Raji (cell line): ENCODE measurements around the gene C5orf46.

Experiments
- POLR2A ChIP-seq: IDR thresholded peaks from 2 replicates; pipeline ENCODE4 v1.6.1; 2011; ENCODE audit warnings: low read depth, low read length, control low read depth; ENCODE audit not compliant: insufficient read depth

C5orf46 gene

DNA sequence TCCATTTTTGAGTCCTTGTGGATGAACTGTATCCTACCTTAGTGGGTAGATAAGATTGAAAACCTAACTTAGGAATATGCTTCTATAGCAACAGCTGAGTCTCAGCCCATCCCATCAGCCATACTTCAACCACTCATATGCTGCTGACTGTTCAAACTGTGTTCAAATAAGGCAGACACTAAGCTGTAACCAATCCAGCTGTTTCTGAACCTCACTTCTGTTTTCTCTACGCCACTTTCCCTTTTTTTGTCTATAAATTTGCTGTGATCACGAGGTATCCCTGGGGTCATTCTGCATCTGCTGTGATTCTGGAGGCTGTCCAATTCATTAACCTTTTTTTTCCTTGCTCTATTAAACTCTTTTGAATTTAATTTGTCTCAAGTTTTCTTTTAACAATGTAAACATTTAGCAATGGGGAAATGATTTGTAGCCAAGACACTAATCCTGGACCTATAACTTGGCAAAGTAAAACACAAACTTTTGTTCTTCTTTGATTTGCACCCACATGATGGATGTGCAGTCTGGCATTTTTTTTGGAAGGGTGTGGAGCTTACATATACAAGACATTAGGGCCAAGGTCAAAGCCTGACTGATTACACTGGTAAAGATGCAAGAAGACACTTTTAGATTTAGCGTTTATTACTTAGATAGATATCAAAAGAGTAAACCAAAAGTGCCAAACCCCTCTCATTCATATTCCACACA, 42.7 kb downstream of the C5orf46 start:
- TF ChIP-seq POLR2A: no peak

GRCh38 chr5:147860641-147861025, 45.7 kb downstream of the C5orf46 start:
- no peak for TF ChIP-seq POLR2A

DNA sequence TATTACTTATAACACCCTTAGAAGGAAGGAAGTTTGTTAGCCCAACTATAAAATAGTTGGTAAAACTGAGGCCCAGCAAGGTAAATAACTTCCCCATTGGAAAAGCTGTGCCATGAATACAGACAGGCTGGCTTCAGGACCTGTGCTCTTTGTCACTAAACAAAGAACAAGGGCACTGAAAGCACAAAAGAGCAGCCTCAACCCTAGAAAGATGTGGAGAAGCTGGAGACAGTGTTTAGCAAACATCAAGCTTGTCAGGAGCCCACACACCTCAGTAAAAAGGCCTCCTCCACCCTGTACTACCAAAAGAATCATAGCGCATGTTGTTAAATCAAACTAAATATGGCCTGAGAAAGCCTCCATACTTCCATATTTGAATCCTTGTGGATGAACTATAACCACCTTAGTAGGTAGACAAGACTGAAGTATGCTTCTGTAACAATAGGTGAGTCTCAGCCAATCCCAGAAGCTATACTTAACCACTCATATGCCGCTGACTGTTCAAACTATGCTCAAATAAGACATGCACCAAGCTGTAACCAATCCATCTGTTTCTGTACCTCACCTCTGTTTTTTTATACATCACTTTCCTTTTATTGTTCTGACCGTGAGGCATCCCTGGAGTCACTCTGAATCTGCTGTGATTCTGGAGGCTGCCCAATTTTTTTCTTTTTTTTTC, 46.2 kb downstream of the C5orf46 start:
- no peak for TF ChIP-seq POLR2A

DNA sequence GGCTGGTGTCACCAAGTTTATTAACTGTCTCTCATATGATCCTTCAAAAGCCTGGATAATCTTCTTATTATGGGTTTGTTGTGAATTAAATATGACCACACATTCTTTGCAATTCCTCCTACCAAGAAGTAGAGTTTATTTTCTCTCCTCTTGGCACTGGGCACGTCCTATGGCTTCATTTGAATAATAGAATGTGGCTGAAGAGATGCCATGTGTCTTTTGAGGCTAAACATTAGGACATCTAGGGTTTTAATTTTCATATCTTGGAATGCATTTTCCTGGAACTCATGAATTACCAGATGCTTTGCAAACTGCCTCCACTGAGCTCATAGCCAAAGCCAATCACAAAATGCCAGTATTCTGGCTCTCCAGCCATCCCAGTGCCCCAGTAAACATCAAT, 47.8 kb downstream of the C5orf46 start:
- TF ChIP-seq POLR2A: no peak

DNA sequence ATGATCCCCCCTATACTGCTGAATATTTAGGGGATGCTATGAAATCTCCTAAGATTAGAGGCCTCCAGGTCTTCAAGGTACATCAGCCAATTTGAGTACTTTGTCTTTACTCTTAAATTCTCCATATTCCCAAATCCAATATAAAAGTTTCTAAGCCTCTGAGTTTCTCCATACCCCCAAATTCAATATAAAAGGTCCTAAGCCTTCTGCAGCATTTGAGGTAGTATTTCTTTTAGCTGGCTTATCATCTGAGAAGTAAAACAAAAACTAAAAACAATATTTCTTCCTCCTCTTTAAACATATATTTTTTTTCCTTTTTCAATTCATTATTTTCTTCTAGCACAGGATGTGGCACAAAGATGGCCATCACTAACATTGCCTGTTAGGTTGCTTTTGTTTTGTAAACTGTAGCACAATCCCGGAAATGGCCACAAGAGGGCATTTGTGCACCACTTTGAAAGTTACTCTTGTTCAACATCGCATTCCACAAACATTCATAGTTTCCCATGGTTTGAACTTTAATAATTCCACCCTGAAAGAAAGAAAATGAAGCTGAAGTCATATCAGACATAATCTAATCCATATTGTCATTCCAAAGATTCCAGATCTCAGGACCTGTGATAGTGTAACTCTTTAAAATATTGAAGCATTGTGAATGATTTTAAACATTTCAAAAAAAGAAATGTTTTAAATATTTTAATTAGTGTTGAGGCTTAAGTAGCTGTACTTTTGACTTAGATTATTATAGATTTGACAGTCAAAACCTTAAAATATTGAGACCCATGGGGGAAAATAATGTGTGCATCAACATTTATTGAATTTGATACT, 48.8 kb downstream of the C5orf46 start:
- TF ChIP-seq POLR2A: no peak

DNA sequence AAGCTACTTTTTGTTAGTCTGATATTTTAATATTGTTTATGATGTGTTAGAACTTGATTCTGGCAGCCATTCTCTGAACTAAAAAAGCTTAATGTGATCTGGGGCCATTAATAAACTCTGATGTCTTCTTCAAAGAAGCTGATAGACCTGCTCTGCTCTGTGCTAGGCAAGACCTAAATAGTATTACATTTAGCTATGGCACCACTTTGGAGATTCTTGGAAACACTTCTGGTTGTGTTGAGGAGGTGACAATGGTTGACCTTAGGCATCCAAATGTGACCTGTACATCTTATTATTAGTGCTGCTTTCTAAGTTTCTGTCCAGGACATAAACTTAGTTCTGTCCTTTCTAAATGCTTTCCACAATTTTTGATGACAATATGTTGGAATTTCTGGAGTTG, 49.5 kb downstream of the C5orf46 start:
- TF ChIP-seq POLR2A: no peak

GRCh38 chr5:147855774-147856069, 50.6 kb downstream of the C5orf46 start:
- TF ChIP-seq POLR2A: no peak

DNA sequence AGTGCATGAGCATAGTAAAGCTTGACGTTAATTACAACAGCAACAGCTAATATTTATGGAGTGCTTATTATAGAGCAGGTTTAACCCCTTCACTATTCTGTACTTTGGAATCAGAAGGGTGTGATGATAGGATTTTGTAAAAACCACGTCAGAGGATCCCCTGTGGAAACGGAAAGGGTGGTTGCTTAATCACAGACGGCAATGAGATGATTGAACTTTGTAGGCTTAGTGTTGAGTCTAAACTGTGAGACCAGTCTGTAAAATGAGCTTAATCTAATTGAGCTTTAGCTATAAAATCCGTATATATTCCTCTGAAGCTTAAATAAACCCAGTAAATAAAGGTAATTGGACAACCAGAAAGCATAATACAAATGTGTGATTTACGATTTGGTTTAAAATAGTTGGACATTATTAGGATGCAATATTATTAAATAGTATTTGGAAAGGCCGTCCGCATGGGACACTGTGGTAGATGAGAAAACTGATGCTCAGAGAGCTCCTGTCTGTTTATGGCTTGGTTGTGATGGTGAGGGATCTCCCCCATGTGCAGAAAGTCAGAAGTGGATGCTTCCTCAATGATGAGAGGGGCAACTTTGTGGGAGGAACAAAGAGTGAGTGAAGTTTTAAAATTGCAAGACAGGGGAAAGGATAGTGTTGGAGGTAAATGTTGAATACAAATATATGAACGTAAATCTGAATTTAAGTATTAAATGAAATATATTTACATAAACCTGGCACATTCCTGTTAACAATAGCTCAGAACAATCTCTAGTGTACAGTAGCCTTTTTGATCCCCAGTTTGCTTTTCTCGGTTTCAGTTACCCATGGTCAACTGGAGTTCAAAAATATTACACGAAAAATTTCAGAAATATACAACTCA, 51.2 kb downstream of the C5orf46 start:
- TF ChIP-seq POLR2A: no peak

- TF ChIP-seq POLR2A: no peak
Measured at GRCh38 chr5:147854331-147854730, 52.0 kb downstream of the C5orf46 start.

DNA sequence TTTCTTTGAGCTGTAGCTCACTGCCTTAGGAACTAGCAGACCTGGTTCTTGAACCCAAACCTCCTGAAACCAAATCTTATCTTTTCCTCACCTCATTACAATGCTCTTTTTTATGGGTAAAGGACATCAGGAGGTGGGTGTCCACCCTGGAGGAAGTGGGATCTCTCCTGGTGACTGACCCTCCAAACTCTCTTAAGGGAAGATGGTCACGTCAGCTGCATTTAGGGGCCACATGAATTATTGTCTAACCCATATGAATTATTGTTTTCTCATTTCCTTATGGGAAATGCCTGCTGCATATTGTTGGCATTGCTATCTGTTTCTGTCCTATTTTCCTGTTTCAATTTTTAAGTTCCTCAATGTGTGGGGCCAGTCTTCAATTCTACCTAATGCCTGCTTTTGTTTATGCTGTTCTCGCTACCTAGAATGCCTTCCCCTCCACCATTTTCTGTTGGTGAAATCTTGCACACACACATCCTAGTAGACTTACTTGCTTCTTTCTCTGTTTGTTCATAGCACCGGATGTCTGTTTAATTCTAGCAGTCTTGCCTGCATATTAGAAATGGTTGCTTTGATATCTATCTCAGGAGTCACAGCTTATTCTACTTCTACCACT, 52.9 kb downstream of the C5orf46 start:
- TF ChIP-seq POLR2A: no peak

GRCh38 chr5:147852365-147852764, 54.0 kb downstream of the C5orf46 start:
- no peak for TF ChIP-seq POLR2A

DNA sequence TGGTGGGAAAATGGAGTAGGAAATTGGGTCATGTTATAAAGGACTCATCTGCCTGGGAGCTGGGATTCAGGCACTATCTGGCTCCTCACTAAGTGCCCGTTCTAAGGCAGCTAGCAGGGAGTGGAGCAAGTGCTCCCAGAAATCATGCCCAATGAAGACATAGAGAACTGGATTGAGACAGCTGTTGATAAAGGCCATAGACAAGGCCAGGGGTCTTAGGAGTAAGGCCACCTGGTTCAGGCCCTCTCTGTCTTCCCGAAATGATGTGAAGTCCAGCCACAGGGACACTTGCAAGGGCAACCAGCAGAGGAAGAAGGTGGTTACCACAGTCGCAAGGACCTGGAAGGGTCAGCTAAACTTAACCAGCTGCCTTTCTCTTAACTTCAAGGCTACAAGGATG, 54.8 kb downstream of the C5orf46 start:
- no peak for TF ChIP-seq POLR2A

GRCh38 chr5:147849226-147849625, 57.1 kb downstream of the C5orf46 start:
- no peak for TF ChIP-seq POLR2A

DNA sequence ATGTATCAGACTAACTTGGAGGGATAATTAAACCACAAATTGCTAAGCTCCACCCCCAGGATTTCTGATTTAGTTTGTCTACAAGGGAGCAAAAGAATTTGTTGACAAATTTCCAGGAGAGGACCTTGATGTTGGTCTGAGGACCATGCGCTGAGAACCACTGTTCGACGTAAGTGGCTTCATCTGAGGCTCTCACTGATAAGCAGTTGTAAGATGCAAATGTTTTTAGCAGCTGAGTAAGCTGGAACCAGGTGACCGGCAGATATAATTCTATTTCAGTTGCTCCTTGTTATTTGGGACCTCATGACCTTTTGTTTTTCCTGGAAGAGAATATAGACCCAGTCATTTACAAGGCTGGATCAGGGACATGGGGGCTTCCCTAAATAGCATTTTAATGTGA, 60.7 kb downstream of the C5orf46 start:
- TF ChIP-seq POLR2A: no peak

- TF ChIP-seq POLR2A: no peak
Measured at GRCh38 chr5:147844846-147845245, 61.5 kb downstream of the C5orf46 start.
